IPS-11a (cell line): ENCODE data around the gene GTSF1L.

ENCODE experiments used
- H3K4me3 ChIP-seq: one replicate; pipeline ENCODE4 v1.5.1; 2013; ENCODE audit warnings: low read depth, low read length, control low read depth

GTSF1L gene

DNA sequence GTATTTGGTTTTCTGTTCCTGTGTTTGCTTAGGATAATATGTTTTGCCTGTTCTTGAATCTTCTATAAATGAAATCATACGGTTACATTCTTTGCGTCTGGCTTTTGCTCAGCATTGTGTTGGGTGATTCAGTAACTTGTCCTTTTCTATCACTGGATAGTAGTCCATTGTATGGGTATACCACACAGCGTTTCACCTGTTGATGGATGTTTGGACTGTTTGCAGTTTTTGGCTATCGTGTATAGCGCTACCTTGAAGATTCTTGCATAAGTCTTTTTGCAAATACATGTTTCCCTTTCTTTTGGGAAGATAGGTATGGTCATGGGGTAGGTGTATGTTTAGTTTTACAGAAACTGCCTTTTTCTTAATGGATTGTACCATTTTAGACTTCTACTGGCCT lies 50.4 kb downstream of the GTSF1L start:
- H3K4me3 ChIP-seq: no peak overlapping the region
